Fibroblast of lung (primary cell): Measurements from ENCODE around the gene LARP1.

ENCODE experiments used
- CTCF ChIP-seq, 2 donors: IDR thresholded peaks in 1 of 2; conservative IDR thresholded peaks in 1 of 2; 1 replicate in 1 of 2; 2 replicates in 1 of 2; pipeline ENCODE4 v1.5.1; 2011 to 2012; ENCODE audit warnings: low read length in 2 of 2, control low read depth in 1 of 2, inconsistent platforms in 1 of 2, low read depth in 1 of 2, mild to moderate bottlenecking in 1 of 2
- EZH2 ChIP-seq: IDR thresholded peaks from 2 replicates; pipeline ENCODE4 v1.5.1; 2012; ENCODE audit warnings: low read length, control low read depth, mild to moderate bottlenecking; ENCODE audit errors: missing control alignments

- TF ChIP-seq CTCF (conservative IDR thresholded peaks at IDR 0.05 in 1 of 2, IDR thresholded peaks at IDR 0.05 in 1 of 2; ENCODE audit: low read depth in 1 of 2, low read length in 2 of 2) (no peak), EZH2 (no peak)
Measured at GRCh38 chr5:154780128-154780527, 25.0 kb downstream of the LARP1 start.
